Hepatocyte (in vitro differentiated cells): Measurements from ENCODE around the gene MEIS3. TPM values are rescaled to one million over a fixed set of nuclear protein-coding genes. Genes with fewer than 3 reads are reported as not detected.

Source experiments
- DNase-seq: peaks from one replicate; pipeline ENCODE4 v3.0.0-alpha.2; 2016; ENCODE audit warnings: low spot score
- H2AFZ ChIP-seq: fragments of 200-600 bp; sonication (generic); 2 replicates; pipeline ENCODE4 v1.6.0; 2016; ENCODE audit warnings: antibody characterized with exemption, mild to moderate bottlenecking
- H3K27ac ChIP-seq: fragments of 200-600 bp; sonication (generic); 2 replicates; pipeline ENCODE4 v1.5.1; 2016; ENCODE audit warnings: mild to moderate bottlenecking
- H3K27me3 ChIP-seq: fragments of 200-600 bp; sonication (generic); 2 replicates; pipeline ENCODE4 v1.6.1; 2016
- H3K36me3 ChIP-seq: fragments of 200-600 bp; sonication (generic); replicated peaks from 2 replicates; pipeline ENCODE4 v1.5.1; 2016; ENCODE audit warnings: low read depth; ENCODE audit not compliant: insufficient read depth
- H3K4me1 ChIP-seq: fragments of 200-600 bp; sonication (generic); 2 replicates; pipeline ENCODE4 v1.5.1; 2016; ENCODE audit warnings: mild to moderate bottlenecking, moderate library complexity; ENCODE audit not compliant: insufficient read depth
- H3K4me2 ChIP-seq: fragments of 200-600 bp; sonication (generic); 2 replicates; pipeline ENCODE4 v1.6.0; 2016
- H3K4me3 ChIP-seq: fragments of 200-600 bp; sonication (generic); 2 replicates; pipeline ENCODE4 v1.5.1; 2016; ENCODE audit warnings: mild to moderate bottlenecking
- H3K79me2 ChIP-seq: fragments of 200-600 bp; sonication (generic); 2 replicates; pipeline ENCODE4 v1.6.0; 2017; ENCODE audit warnings: mild to moderate bottlenecking
- H3K9me2 ChIP-seq: fragments of 200-600 bp; sonication (generic); replicated peaks from 2 replicates; pipeline ENCODE4 v1.6.0; 2017; ENCODE audit warnings: mild to moderate bottlenecking; ENCODE audit not compliant: insufficient read depth
- H3K9me3 ChIP-seq: fragments of 200-600 bp; sonication (generic); 2 replicates; pipeline ENCODE4 v1.5.1; 2016; ENCODE audit warnings: low read depth, mild to moderate bottlenecking
- H4K20me1 ChIP-seq: fragments of 200-600 bp; sonication (generic); 2 replicates; pipeline ENCODE4 v1.6.0; 2016; ENCODE audit warnings: mild to moderate bottlenecking; ENCODE audit not compliant: insufficient read depth, poor library complexity, severe bottlenecking
- CTCF ChIP-seq: fragments of 200-600 bp; sonication (generic); IDR thresholded peaks from 2 replicates; pipeline ENCODE4 v1.5.1; 2016; ENCODE audit warnings: antibody characterized with exemption, mild to moderate bottlenecking; ENCODE audit not compliant: poor library complexity
- EZH2 ChIP-seq: fragments of 200-600 bp; sonication (generic); IDR thresholded peaks from 2 replicates; pipeline ENCODE4 v1.6.1; 2016; ENCODE audit warnings: antibody characterized with exemption, mild to moderate bottlenecking, borderline replicate concordance
- EZH2phosphoT487 ChIP-seq: fragments of 200-600 bp; sonication (generic); IDR thresholded peaks from one replicate; pipeline ENCODE4 v1.6.1; 2018; ENCODE audit warnings: antibody characterized with exemption, mild to moderate bottlenecking, low read depth, moderate library complexity; ENCODE audit not compliant: unreplicated experiment, severe bottlenecking
- WGBS: methylation state at CpG from one replicate; pipeline ENCODE4 v1.1.6; 2016; ENCODE audit warnings: low lambda C conversion rate; ENCODE audit errors: missing lambda C conversion rate; 5-methylcytosine and 5-hydroxymethylcytosine counted together
- polyA plus RNA-seq: library from polyadenylated mRNA; unstranded; fragments of >200 nt; fragmentation: Nextera tagmentation; extraction: Ambion mirVana; gene quantifications from 2 replicates; pipeline ENCODE4 v1.2.1, GENCODE V29; 2016
- total RNA-seq: library from RNA; depleted of rRNA; stranded (reverse); fragments of >200 nt; gene quantifications from 2 replicates; pipeline ENCODE4 v1.2.3, GENCODE V29; 2014

Gene MEIS3
- total and polyA plus RNA-seq, 2 experiments from 2014 or later, result 21.2 to 47.0 TPM

GRCh38 chr19:47377208-47377701 lies 42.1 kb downstream of the MEIS3 start:
- TF ChIP-seq EZH2phosphoT487, result no peak
- no peak for TF ChIP-seq CTCF
- TF ChIP-seq EZH2, result no peak
- H4K20me1 ChIP-seq, result no peaks in the 10 kb centered on the region
- no peak for DNase-seq
- no peaks in the 10 kb centered on the region for H3K79me2 ChIP-seq
- H2AFZ ChIP-seq, result no peak overlapping the region
- no peak overlapping the region for H3K4me3 ChIP-seq
- H3K36me3 ChIP-seq, result no peaks in the 10 kb centered on the region
- H3K9me3 ChIP-seq, result no peaks in the 10 kb centered on the region
- no peaks in the 10 kb centered on the region for H3K27me3 ChIP-seq
- H3K9me2 ChIP-seq, result no peaks in the 10 kb centered on the region
- no peak overlapping the region for H3K27ac ChIP-seq
- no peaks in the 10 kb centered on the region for H3K4me1 ChIP-seq
- 96% methylated on average over 16 of the region's 16 CpGs for WGBS
- no peak overlapping the region for H3K4me2 ChIP-seq

- no peak overlapping the region for H3K4me2 ChIP-seq
- H3K27ac ChIP-seq, result no peak overlapping the region
- H4K20me1 ChIP-seq, result no peaks in the 10 kb centered on the region
- H3K36me3 ChIP-seq, result no peaks in the 10 kb centered on the region
- no peak for TF ChIP-seq EZH2phosphoT487
- TF ChIP-seq CTCF, result no peak
- no peak for TF ChIP-seq EZH2
- no peaks in the 10 kb centered on the region for H3K9me2 ChIP-seq
- H3K79me2 ChIP-seq, result no peaks in the 10 kb centered on the region
- H3K4me1 ChIP-seq, result no peaks in the 10 kb centered on the region
- 93% methylated on average over 14 of the region's 16 CpGs for WGBS
- no peak overlapping the region for H3K4me3 ChIP-seq
- no peak for DNase-seq
- H2AFZ ChIP-seq, result no peak overlapping the region
- H3K27me3 ChIP-seq, result no peaks in the 10 kb centered on the region
- H3K9me3 ChIP-seq, result no peaks in the 10 kb centered on the region
Observed at GRCh38 chr19:47376589-47377144, 42.7 kb downstream of the MEIS3 start.

GRCh38 chr19:47375694-47376588 lies 43.4 kb downstream of the MEIS3 start:
- Histone ChIP-seq H3K4me1 (no peaks in the 10 kb centered on the region), H3K36me3 (no peaks in the 10 kb centered on the region), H3K27ac (no peak overlapping the region)

More at GRCh38 chr19:47375694-47376588, 43.4 kb downstream of the MEIS3 start:
- H3K4me2 ChIP-seq, result no peak overlapping the region
- H3K9me3 ChIP-seq, result no peaks in the 10 kb centered on the region
- no peak for TF ChIP-seq CTCF
- TF ChIP-seq EZH2, result no peak
- TF ChIP-seq EZH2phosphoT487, result no peak
- no peak overlapping the region for H3K4me3 ChIP-seq
- H3K79me2 ChIP-seq, result no peaks in the 10 kb centered on the region
- H2AFZ ChIP-seq, result no peak overlapping the region
- no peaks in the 10 kb centered on the region for H3K9me2 ChIP-seq
- WGBS, result 96% methylated on average over 29 of the region's 30 CpGs
- H4K20me1 ChIP-seq, result no peaks in the 10 kb centered on the region
- no peak for DNase-seq
- H3K27me3 ChIP-seq, result no peaks in the 10 kb centered on the region
